IPS DF 19.7 (cell line): ENCODE data around the gene KCNIP4.

ENCODE experiments used
- DNase-seq: peaks from one replicate; pipeline ENCODE4 v3.0.0-alpha.2; 2013; ENCODE audit warnings: low read depth, low spot score

The KCNIP4 gene

DNA sequence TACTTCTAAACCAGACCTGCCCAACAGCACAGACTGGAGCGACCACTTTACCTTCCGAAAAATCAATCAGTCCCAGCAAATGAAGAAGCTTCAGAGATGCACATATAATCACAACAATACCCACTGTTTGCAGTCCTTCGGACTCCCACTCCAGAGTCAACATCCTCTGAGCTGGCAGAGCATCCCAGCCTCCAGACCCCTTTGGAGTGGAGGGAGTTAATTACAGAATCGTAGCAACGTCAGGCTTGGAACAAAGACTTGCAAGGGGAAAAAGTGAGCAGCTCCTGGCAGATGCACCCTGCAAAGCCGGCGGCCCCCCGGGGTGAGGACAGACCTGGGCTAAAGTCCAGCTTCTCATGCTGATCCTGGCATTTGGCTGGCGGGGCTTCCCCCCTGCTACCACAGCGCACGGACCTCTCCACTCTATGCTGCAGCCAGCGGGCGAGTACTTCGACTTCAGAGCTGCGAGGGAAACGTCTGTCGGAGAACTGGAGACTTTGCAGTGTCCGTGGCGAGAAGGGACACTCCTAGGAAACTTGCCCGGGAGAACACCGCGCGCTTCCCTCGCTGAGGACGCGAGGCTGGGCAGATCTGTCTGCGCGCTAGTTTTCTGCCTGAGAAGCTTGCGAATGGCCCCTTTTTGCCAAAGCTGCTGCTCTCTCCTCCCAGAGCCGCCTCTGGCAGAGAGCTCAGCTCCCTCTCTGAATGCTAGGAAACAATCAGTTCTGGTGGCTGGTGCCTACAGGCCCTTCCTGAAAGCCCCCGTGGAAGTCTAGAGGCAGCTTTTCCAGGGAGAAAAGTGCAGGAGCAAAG lies 964.6 kb downstream of the KCNIP4 start:
- DNase-seq, result no peak

DNA sequence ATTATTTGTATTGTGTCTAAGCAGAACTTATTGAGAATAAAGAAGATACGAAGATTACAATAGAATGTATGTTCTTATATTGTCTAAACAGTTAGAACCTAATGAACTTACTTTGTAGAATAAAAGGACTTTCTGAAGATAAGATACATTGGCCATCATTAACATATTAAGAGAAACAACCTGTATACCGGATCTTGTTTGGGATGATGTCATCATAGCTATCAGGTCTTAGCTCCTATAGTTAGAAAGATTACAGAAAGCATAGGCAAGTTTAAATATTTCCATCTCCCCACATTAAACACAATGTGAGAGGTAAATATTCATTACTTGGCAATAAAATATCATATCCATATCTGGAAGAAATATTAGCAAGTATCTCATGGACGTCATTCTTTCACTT lies 966.0 kb downstream of the KCNIP4 start:
- DNase-seq, result no peak

GRCh38 chr4:20960291-20960690 lies 988.3 kb downstream of the KCNIP4 start:
- DNase-seq, result no peak

- no peak for DNase-seq
Measured at GRCh38 chr4:20954541-20954940, 994.0 kb downstream of the KCNIP4 start.

DNA sequence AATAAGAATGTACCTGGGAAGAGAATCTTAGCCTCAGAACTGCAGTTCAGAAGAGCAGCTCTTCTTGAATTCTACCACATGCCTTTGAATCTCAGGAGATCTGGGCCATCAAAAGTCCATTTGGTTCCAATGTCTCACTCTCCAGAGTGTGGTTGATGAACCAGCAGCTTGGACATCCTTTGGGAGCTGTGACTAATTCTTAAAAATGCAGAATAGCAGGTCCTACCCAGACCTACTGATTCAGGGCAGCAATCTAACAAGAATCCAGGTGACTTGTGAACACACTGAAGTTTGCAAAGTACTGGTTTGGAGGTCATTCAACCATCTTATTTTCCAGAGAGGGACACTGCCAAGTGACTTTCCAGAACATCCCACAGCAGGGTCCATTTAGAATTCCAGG lies 1003.6 kb downstream of the KCNIP4 start:
- no peak for DNase-seq

DNA sequence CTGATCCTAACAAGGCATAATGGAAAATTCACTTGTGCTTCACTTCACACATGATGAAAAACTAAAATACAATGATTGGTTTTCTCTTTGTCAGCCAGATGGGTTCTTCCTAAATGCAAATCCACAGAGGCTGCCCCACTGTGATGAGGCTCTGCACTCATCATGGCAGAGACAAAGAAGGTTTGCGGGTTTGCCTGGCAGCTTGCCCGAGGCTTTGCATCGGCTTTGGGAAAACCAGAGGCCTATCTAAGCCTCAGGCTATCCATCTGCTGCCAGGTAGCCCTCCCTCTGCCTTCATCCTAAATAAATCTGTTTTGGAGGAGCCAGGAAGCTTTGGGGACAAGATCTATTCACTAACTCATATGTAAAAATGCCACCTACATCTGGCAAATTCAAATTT lies 1004.1 kb downstream of the KCNIP4 start:
- no peak for DNase-seq

DNA sequence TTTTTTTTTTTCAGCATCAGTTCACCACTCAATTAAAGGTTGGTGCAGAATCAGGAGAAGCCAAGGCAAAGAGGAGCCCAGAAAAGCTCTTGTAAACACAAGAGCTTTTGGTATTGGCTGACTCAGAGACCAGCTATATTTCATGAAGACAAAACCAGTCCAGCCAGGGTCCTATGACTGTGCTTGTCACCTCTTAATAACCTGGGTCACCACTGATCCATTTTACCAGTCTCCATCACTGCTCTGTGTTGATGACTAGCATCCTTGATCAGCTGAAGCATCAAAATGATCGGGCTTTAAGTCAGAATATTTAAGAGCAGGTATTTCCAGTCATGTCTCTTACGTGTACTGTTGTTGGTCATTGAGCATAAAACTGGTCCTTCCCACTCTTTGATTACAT lies 1010.4 kb downstream of the KCNIP4 start:
- DNase-seq, result no peak

- no peak for DNase-seq
Measured at GRCh38 chr4:20926529-20926928, 1022.0 kb downstream of the KCNIP4 start.

DNA sequence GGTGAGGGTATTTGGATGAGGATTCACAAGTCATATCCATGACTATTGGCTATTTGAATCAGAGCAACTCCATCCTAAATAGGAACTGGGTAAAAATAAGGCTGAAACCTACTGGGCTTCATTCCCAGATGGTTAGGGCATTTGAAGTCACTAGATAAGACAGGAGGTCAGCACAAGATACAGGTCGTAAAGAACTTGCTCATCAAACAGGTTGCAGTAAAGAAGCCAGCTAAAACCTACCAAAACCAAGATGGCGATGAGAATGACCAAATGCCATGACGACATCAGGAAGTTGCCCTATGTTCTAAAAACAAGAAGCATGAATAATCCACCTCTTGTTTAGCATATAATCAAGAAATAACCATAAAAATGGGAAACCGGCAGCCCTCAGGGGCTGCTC lies 1023.4 kb downstream of the KCNIP4 start:
- DNase-seq, result no peak

- DNase-seq, result no peak
Measured at GRCh38 chr4:20922962-20923361, 1025.6 kb downstream of the KCNIP4 start.

DNA sequence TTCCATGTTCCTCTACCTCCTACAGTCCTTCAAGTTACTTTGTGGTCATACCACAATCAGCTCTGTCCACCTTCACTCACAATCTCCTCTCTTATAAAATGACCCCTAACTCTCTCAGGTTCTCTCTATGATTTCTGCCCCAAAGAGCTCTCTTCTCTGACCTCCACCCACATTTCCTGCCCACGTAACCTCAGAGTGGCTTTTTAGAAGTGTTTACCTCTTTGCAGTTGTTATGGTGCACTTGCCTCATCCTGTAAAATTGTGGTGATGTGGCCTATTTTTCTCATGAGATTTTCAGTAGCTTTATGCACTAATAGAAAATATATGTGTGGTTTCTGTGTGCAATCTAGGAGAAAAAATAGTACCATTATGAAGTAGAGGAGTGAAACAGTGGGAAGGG lies 1032.5 kb downstream of the KCNIP4 start:
- no peak for DNase-seq

DNA sequence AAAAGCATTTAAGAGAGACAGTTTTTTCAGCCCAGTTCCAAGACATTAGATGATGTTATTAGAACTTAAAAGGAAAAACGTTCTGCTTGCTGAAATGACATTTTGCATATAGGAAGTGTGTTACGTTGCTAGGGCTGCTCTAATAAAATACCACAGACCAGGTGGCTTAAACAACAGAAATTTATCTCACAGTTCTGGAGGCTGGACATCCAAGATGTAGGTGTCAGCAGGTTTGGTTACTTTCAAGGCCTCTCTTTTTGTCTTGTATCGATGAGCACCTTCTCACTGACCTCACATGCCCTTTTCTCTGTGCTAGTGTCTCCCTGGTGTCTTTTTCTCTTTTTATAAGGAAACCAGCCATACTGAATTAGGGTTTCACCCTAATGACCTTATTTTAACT lies 1043.6 kb downstream of the KCNIP4 start:
- no peak for DNase-seq

GRCh38 chr4:20901851-20902250 lies 1046.7 kb downstream of the KCNIP4 start:
- no peak for DNase-seq

DNA sequence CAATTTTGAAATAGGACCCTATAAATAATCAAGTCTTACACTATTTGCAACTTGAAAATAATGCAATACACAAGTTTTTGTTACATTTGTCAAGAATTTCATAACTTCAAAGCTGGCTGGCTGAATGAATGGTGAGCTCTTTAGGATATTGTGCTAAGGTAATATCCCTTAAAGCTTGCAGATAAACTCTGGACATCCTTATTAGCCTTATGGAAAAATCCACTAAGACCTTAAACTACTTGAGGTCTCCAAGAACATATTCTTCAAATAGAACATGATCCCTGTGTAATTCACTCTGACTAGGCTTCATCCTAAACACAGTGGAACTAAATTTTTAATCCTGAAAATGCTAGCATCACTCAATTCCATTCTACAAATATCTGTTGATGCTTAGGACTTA lies 1049.0 kb downstream of the KCNIP4 start:
- no peak for DNase-seq

- no peak for DNase-seq
Measured at GRCh38 chr4:20895988-20896387, 1052.6 kb downstream of the KCNIP4 start.

DNA sequence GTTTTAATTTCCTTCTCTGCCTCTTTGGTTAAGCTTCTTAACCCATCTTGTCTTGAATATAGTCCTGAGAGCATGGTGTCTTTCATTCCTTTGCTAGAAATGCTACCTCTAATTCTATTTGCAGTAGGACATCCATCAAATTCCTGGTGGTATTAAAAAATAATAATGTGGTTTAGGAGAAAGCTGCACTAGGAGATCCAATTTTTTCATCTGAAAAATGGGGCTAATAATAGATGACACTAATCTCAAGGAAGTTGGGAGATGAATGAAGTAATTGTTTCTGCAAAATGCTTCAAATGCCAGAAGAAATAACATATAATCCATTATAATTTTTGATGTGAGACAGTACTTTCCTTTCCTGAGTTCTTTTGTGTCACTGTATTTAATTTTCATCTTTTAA lies 1053.4 kb downstream of the KCNIP4 start:
- no peak for DNase-seq

GRCh38 chr4:20890761-20891160 lies 1057.8 kb downstream of the KCNIP4 start:
- DNase-seq, result no peak

GRCh38 chr4:20889901-20890300 lies 1058.7 kb downstream of the KCNIP4 start:
- no peak for DNase-seq

DNA sequence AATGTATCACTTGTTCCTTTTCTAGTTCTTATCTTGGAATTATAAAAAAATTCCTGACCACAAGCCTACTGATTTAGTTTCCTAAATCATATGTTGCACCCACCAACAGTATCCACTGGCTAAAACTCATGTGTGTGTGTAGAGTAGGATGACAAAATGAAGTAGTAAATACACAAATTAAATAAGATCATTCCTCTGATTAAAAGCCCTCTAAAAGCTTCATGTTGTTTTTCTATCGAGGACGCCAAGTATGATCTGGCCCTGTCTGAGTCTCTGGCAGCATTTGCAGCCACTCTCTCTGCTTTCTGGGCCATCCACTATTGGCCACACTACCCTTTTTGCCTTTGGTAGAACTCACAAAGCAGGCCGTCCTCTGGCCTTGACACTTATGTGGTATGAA lies 1064.9 kb downstream of the KCNIP4 start:
- DNase-seq, result no peak

GRCh38 chr4:20883231-20883630 lies 1065.3 kb downstream of the KCNIP4 start:
- no peak for DNase-seq

GRCh38 chr4:20882500-20882899 lies 1066.1 kb downstream of the KCNIP4 start:
- DNase-seq, result no peak

- DNase-seq, result no peak
Measured at GRCh38 chr4:20881658-20882057, 1066.9 kb downstream of the KCNIP4 start.

DNA sequence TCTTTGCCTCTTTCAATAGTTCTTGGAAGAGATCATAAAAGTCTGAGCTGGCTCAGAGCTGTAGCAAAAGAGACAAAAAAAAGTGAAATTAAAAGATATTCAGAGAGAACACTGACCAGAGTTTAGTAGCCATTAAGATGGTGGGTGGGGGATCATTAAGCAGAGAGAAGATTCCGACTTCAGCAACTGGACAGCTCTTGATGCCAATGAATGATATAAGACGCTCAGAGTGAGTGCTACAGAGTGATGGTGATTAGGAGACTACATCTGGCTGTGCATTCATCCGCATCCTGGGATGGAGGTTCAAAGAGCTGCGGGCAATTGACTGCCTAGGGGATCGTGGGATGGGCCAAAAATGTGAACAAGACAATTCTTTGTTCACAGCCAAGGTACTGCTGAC lies 1069.8 kb downstream of the KCNIP4 start:
- no peak for DNase-seq

GRCh38 chr4:20870436-20870835 lies 1078.1 kb downstream of the KCNIP4 start:
- no peak for DNase-seq
